Umbilical cord (tissue), 2 donors: ENCODE data around the gene HOXA5. TPM values are rescaled to one million over a fixed set of nuclear protein-coding genes. Genes with fewer than 3 reads are reported as not detected.

ENCODE experiments used
- DNase-seq: peaks from one replicate; pipeline ENCODE4 v3.0.0-alpha.2; 2015; ENCODE audit warnings: low spot score
- total RNA-seq: library from RNA; depleted of rRNA; stranded (reverse); fragments of >200 nt; gene quantifications from one replicate; pipeline ENCODE4 v1.2.3, GENCODE V29; 2014; ENCODE audit warnings: low replicate concordance; ENCODE audit not compliant: insufficient read depth

Gene HOXA5
- 2.9 TPM for total RNA-seq

GRCh38 chr7:27143023-27143949, at the start of gene HOXA5:
HOXA5 (minus strand) TSS chr7:27143681; CDS start chr7:27143607, 74 bp downstream.
- DNase-seq, result peak; percentile 37

- peak; percentile 62 for DNase-seq
Observed at GRCh38 chr7:27192546-27193334, 49.3 kb upstream of the HOXA5 start.

GRCh38 chr7:27191833-27192545, 48.5 kb upstream of the HOXA5 start:
- peak; percentile 69 for DNase-seq

GRCh38 chr7:27191161-27191731, 47.8 kb upstream of the HOXA5 start:
- peak; percentile 45 for DNase-seq

GRCh38 chr7:27189997-27190748, 46.7 kb upstream of the HOXA5 start:
- DNase-seq, result no peak

GRCh38 chr7:27189295-27189996, 46.0 kb upstream of the HOXA5 start:
- peak; percentile 44 for DNase-seq

- peak; percentile 57 for DNase-seq
Observed at GRCh38 chr7:27188386-27189294, 45.2 kb upstream of the HOXA5 start.

- no peak for DNase-seq
Observed at GRCh38 chr7:27187475-27188385, 44.2 kb upstream of the HOXA5 start.

- DNase-seq, result no peak
Observed at GRCh38 chr7:27186668-27187474, 43.4 kb upstream of the HOXA5 start.

- DNase-seq, result no peak
Observed at GRCh38 chr7:27185854-27186667, 42.6 kb upstream of the HOXA5 start.

GRCh38 chr7:27185013-27185853, 41.8 kb upstream of the HOXA5 start, which contains the start of gene HOXA11:
HOXA11 (minus strand) TSS chr7:27185232; CDS start chr7:27185144, 88 bp downstream.
- peak; percentile 97 for DNase-seq

GRCh38 chr7:27184337-27185012, 41.0 kb upstream of the HOXA5 start:
- DNase-seq, result no peak

- no peak for DNase-seq
Observed at GRCh38 chr7:27183682-27184336, 40.3 kb upstream of the HOXA5 start.
